22Rv1 (cell line): ENCODE results near the gene VASN.

Experiments
- ZFX ChIP-seq: fragments of 450-650 bp; IDR thresholded peaks from 2 replicates; pipeline ENCODE4 v1.6.1; 2017; ENCODE audit warnings: antibody characterized with exemption, borderline replicate concordance
- TF ChIP-seq, protein P1 (sequence below): fragments of 450-650 bp; IDR thresholded peaks from 2 replicates; pipeline ENCODE4 v1.5.1; 2017; ENCODE audit warnings: mild to moderate bottlenecking

DNA sequence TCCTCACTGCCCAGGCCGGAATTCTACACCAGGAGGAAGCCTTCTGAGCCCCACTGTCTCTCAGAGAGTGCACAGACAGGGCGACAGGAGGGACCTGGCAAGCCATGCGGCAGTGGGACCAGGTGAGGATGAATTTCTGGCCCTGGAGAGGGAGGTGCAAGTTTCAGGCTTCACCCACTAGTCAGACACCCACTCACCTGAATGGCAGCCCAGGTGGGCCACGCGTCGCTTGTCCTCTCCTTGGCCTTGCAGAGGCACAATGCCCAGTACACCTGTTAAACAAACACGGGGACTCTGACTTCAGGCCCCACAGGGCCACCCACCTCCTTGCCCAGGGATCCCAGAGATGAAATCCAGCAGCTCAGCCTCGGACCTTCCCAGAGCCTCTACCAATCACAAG lies 40.5 kb downstream of the VASN start:
- TF ChIP-seq, protein P1, sequence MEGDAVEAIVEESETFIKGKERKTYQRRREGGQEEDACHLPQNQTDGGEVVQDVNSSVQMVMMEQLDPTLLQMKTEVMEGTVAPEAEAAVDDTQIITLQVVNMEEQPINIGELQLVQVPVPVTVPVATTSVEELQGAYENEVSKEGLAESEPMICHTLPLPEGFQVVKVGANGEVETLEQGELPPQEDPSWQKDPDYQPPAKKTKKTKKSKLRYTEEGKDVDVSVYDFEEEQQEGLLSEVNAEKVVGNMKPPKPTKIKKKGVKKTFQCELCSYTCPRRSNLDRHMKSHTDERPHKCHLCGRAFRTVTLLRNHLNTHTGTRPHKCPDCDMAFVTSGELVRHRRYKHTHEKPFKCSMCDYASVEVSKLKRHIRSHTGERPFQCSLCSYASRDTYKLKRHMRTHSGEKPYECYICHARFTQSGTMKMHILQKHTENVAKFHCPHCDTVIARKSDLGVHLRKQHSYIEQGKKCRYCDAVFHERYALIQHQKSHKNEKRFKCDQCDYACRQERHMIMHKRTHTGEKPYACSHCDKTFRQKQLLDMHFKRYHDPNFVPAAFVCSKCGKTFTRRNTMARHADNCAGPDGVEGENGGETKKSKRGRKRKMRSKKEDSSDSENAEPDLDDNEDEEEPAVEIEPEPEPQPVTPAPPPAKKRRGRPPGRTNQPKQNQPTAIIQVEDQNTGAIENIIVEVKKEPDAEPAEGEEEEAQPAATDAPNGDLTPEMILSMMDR, result no peak
- TF ChIP-seq ZFX, result no peak
